Ascending aorta (tissue), 2 donors: ENCODE results near the gene DYNLRB1. TPM values are rescaled to one million over a fixed set of nuclear protein-coding genes. Genes with fewer than 3 reads are reported as not detected.

Source experiments
- DNase-seq, 2 donors: peaks; one replicate each; pipeline ENCODE4 v3.0.0-alpha.2; 2019; ENCODE audit warnings: low spot score in 2 of 2
- H3K27ac ChIP-seq, 2 donors: fragments of 200-600 bp; sonication (generic); one replicate each; pipeline ENCODE4 v1.5.1; 2016 to 2017; ENCODE audit warnings: mild to moderate bottlenecking in 1 of 2
- H3K27me3 ChIP-seq: fragments of 200-600 bp; sonication (generic); one replicate; pipeline ENCODE4 v1.5.1; 2017
- H3K36me3 ChIP-seq, 2 donors: fragments of 200-600 bp; sonication (generic); one replicate each; pipeline ENCODE4 v1.5.1; 2016
- H3K4me1 ChIP-seq, 2 donors: fragments of 200-600 bp; sonication (generic); one replicate each; pipeline ENCODE4 v1.5.1; 2016 to 2017; ENCODE audit warnings: mild to moderate bottlenecking in 1 of 2
- H3K4me3 ChIP-seq, 2 donors: fragments of 200-600 bp; sonication (generic); one replicate each; pipeline ENCODE4 v1.5.1; 2016 to 2017; ENCODE audit warnings: mild to moderate bottlenecking in 1 of 2
- H3K9me3 ChIP-seq, 2 donors: fragments of 200-600 bp; sonication (generic); one replicate each; pipeline ENCODE4 v1.5.1; 2016
- intact Hi-C: fragments of 100-400 bp; cut with DNase I; formaldehyde crosslinking; loops from one replicate; pipeline ENCODE4 v1.15.1; 2023
- total RNA-seq: library from RNA; depleted of rRNA; stranded (reverse); fragments of >200 nt; gene quantifications from one replicate; pipeline ENCODE4 v1.1.0, GENCODE V29; 2016
- TF ChIP-seq, protein P1 (sequence below), 3 experiments: fragments of 200-600 bp in 2 of 3; fragments of 450-650 bp in 1 of 3; sonication (generic) in 2 of 3; IDR thresholded peaks; one replicate each; pipeline ENCODE4 v1.5.1; 2016 to 2019; ENCODE audit warnings: antibody characterized with exemption in 3 of 3, mild to moderate bottlenecking in 1 of 3, moderate library complexity in 1 of 3

DYNLRB1 gene
- total RNA-seq, 1 donor from 2014 or later: 148 TPM

GRCh38 chr20:34537651-34538050, 21.4 kb downstream of the DYNLRB1 start:
- TF ChIP-seq, protein P1, sequence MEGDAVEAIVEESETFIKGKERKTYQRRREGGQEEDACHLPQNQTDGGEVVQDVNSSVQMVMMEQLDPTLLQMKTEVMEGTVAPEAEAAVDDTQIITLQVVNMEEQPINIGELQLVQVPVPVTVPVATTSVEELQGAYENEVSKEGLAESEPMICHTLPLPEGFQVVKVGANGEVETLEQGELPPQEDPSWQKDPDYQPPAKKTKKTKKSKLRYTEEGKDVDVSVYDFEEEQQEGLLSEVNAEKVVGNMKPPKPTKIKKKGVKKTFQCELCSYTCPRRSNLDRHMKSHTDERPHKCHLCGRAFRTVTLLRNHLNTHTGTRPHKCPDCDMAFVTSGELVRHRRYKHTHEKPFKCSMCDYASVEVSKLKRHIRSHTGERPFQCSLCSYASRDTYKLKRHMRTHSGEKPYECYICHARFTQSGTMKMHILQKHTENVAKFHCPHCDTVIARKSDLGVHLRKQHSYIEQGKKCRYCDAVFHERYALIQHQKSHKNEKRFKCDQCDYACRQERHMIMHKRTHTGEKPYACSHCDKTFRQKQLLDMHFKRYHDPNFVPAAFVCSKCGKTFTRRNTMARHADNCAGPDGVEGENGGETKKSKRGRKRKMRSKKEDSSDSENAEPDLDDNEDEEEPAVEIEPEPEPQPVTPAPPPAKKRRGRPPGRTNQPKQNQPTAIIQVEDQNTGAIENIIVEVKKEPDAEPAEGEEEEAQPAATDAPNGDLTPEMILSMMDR (IDR thresholded peaks at IDR 0.05): no peak
- intact Hi-C loops: no loop called here
- Histone ChIP-seq H3K9me3 (no peaks in the 10 kb centered on the region), H3K27me3 (no peaks in the 10 kb centered on the region), H3K27ac (no peak overlapping the region), H3K36me3 (peaks cover 82 to 89% of the 10 kb centered on the region in 2 donors), H3K4me1 (no peaks in the 10 kb centered on the region), H3K4me3 (no peak overlapping the region)
- DNase-seq: no peak

GRCh38 chr20:34538671-34539123, 22.5 kb downstream of the DYNLRB1 start:
- Histone ChIP-seq H3K4me3 (no peak overlapping the region), H3K27ac (no peak overlapping the region), H3K27me3 (no peaks in the 10 kb centered on the region), H3K36me3 (peaks cover 71 to 78% of the 10 kb centered on the region in 2 donors), H3K9me3 (no peaks in the 10 kb centered on the region), H3K4me1 (no peaks in the 10 kb centered on the region)
- no peak for DNase-seq
- intact Hi-C loops: no loop called here
- TF ChIP-seq, protein P1 (IDR thresholded peaks at IDR 0.05): peak; percentile 37 to 63 (median 59)

GRCh38 chr20:34539756-34540155, 23.5 kb downstream of the DYNLRB1 start:
- DNase-seq: no peak
- TF ChIP-seq, protein P1 (IDR thresholded peaks at IDR 0.05): no peak
- intact Hi-C loops: no loop called here
- H3K27me3 ChIP-seq: no peaks in the 10 kb centered on the region
- H3K9me3 ChIP-seq: no peaks in the 10 kb centered on the region
- no peak overlapping the region for H3K27ac ChIP-seq
- H3K4me1 ChIP-seq: no peaks in the 10 kb centered on the region
- H3K4me3 ChIP-seq: no peak overlapping the region
- H3K36me3 ChIP-seq: peaks cover 61 to 68% of the 10 kb centered on the region in 2 donors

DNA sequence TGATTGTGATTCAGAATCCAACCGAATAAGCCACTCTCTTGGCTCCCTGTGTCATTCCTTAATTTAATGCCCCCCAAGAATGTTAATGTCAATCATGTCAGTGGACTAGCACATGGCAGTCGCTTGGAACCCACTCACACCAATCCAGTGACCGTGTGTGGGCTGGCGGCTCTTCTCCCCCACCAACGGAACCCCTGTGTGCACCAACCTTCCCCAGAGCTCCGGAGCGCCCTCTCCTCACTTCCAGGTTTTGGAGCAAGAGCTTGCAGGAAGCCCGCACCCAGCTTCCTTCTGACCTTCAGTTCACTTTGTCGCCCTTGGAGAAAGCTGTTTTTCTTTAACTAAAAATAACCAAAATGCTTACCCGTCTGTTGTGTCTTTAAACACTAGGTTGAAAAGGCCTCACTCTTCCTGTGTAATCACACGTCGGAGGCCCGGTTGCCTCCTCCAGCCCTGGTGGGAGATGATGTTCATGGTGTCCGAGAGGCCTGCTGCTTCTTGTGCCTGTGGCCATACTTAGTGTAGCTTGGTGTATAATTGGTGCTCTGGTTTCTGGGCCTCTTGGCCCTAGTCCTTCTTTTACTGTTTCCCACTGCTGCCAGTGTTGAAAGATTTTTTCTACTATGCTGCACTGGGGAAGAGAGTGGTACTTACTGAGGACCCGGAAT, 24.5 kb downstream of the DYNLRB1 start:
- TF ChIP-seq, protein P1 (IDR thresholded peaks at IDR 0.05): no peak
- Histone ChIP-seq H3K27ac (no peak overlapping the region), H3K27me3 (no peaks in the 10 kb centered on the region), H3K36me3 (peaks cover 51 to 58% of the 10 kb centered on the region in 2 donors), H3K4me1 (no peaks in the 10 kb centered on the region), H3K4me3 (no peak overlapping the region), H3K9me3 (no peaks in the 10 kb centered on the region)
- no peak for DNase-seq
- intact Hi-C loops: no loop called here

DNA sequence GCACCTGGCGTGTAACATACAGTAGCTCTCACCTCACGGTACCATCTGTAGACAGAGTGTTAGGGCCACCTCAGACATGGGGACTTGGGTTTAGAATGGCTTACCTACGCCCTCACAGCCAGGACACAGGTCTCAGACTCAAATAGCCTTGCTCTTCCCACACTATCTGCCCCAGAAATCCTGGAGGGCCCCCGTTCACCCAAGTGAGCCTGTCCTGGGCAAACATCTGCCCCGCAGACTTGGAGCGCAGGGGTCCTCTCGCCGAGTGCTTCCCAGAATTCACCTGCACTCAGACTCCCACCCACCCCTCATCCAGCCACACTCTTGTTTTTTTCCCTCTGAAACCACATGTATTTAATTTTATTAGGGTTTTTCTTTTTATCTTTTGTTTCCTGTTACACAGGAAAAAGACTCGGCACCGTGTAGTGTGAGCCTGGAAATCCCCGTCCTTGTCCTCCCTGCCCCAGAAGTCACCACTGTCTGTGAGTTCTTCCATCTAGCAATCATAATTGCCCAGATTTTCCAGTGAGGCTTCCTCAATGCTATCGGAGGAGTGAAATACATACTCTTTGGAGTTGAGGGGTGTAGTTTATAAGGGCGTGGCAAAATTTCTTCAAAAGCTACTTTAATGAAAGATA, 25.2 kb downstream of the DYNLRB1 start:
- no peaks in the 10 kb centered on the region for H3K9me3 ChIP-seq
- H3K27me3 ChIP-seq: no peaks in the 10 kb centered on the region
- no peak for DNase-seq
- intact Hi-C loops: no loop called here
- H3K27ac ChIP-seq: no peak overlapping the region
- peaks cover 44 to 52% of the 10 kb centered on the region in 2 donors for H3K36me3 ChIP-seq
- TF ChIP-seq, protein P1 (IDR thresholded peaks at IDR 0.05): no peak
- no peaks in the 10 kb centered on the region for H3K4me1 ChIP-seq
- no peak overlapping the region for H3K4me3 ChIP-seq
